HepG2 (cell line): Measurements from ENCODE around the gene GCHFR. TPM values are rescaled to one million over a fixed set of nuclear protein-coding genes. Genes with fewer than 3 reads are reported as not detected.

Experiments used
- CHCHD3 ChIP-seq: sonication (generic); formaldehyde crosslinking; IDR thresholded peaks from 2 replicates; pipeline ENCODE4 v1.8.0; 2022; ENCODE audit warnings: mild to moderate bottlenecking, missing genetic modification reagents, moderate library complexity
- E2F1 ChIP-seq: sonication (generic); formaldehyde crosslinking; IDR thresholded peaks from 2 replicates; pipeline ENCODE4 v1.5.0; 2020; ENCODE audit warnings: missing genetic modification reagents
- GATAD2A ChIP-seq: IDR thresholded peaks from 2 replicates; pipeline ENCODE4 v1.6.1; 2016
- HDAC6 ChIP-seq: fragments of 200-600 bp; sonication (generic); IDR thresholded peaks from 2 replicates; pipeline ENCODE4 v1.7.0; 2017; ENCODE audit warnings: mild to moderate bottlenecking, antibody characterized with exemption, low read length, low read depth
- JUNB ChIP-seq: sonication (generic); formaldehyde crosslinking; IDR thresholded peaks from 2 replicates; pipeline ENCODE4 v1.8.0; 2022; ENCODE audit warnings: missing genetic modification reagents, mild to moderate bottlenecking, borderline replicate concordance
- NR2F2 ChIP-seq: IDR thresholded peaks from 2 replicates; pipeline ENCODE4 v1.6.1; 2012; ENCODE audit warnings: low read depth, inconsistent platforms, borderline replicate concordance
- NR2F6 ChIP-seq, 2 experiments: IDR thresholded peaks; 2 replicates each; pipeline ENCODE4 v1.6.1; 2016; ENCODE audit warnings: antibody characterized with exemption in 1 of 2, mild to moderate bottlenecking in 1 of 2
- RBM22 ChIP-seq: fragments of 200-400 bp; formaldehyde crosslinking; optimal IDR thresholded peaks from 2 replicates; pipeline ENCODE3; 2017; ENCODE audit warnings: mild to moderate bottlenecking, low read length, moderate library complexity
- SKI ChIP-seq: fragments of 450-650 bp; IDR thresholded peaks from one replicate; pipeline ENCODE4 v1.6.1; 2018; ENCODE audit warnings: mild to moderate bottlenecking; ENCODE audit not compliant: partially characterized antibody
- SUZ12 ChIP-seq: fragments of 150-350 bp; IDR thresholded peaks from 2 replicates; pipeline ENCODE4 v1.6.1; 2014; ENCODE audit warnings: low read depth, low read length
- TIGD3 ChIP-seq: sonication (generic); formaldehyde crosslinking; IDR thresholded peaks from 2 replicates; pipeline ENCODE4 v1.5.1; 2020; ENCODE audit warnings: mild to moderate bottlenecking, missing genetic modification reagents, borderline replicate concordance
- ZBTB1 ChIP-seq: sonication (generic); formaldehyde crosslinking; IDR thresholded peaks from 2 replicates; pipeline ENCODE4 v1.4.0; 2020; ENCODE audit warnings: missing genetic modification reagents, borderline replicate concordance
- ZNF317 ChIP-seq: sonication (generic); formaldehyde crosslinking; IDR thresholded peaks from 2 replicates; pipeline ENCODE4 v1.5.0; 2020; ENCODE audit warnings: mild to moderate bottlenecking, missing genetic modification reagents
- ZNF354B ChIP-seq: sonication (generic); formaldehyde crosslinking; IDR thresholded peaks from 2 replicates; pipeline ENCODE4 v1.8.0; 2022; ENCODE audit warnings: mild to moderate bottlenecking, missing genetic modification reagents
- ZNF367 ChIP-seq: sonication (generic); formaldehyde crosslinking; IDR thresholded peaks from 2 replicates; pipeline ENCODE4 v1.4.0; 2020; ENCODE audit warnings: missing genetic modification reagents, borderline replicate concordance
- ZNF383 ChIP-seq: sonication (generic); formaldehyde crosslinking; IDR thresholded peaks from 2 replicates; pipeline ENCODE4 v1.4.0; 2020; ENCODE audit warnings: missing genetic modification reagents, mild to moderate bottlenecking, borderline replicate concordance
- ZNF512B ChIP-seq: sonication (generic); formaldehyde crosslinking; IDR thresholded peaks from 2 replicates; pipeline ENCODE4 v1.5.1; 2020; ENCODE audit warnings: missing genetic modification reagents, mild to moderate bottlenecking, borderline replicate concordance
- ZNF724P ChIP-seq: sonication (generic); formaldehyde crosslinking; IDR thresholded peaks from 2 replicates; pipeline ENCODE4 v1.8.0; 2022; ENCODE audit warnings: missing genetic modification reagents, borderline replicate concordance
- ZNF839 ChIP-seq: sonication (generic); formaldehyde crosslinking; IDR thresholded peaks from 2 replicates; pipeline ENCODE4 v1.4.0; 2020; ENCODE audit warnings: missing genetic modification reagents, mild to moderate bottlenecking, borderline replicate concordance
- polyA plus RNA-seq, 8 experiments: library from polyadenylated mRNA; depleted of rRNA in 3 of 8; stranded (reverse) in 7 of 8; unstranded in 1 of 8; fragments of >200 nt; fragmentation: Illumina TruSeq in 4 of 8; extraction: Trizol in 4 of 8; gene quantifications; 2 replicates each; pipeline versions ENCODE4 v1.2.1 to v1.2.3, GENCODE V29; 2011 to 2016; ENCODE audit warnings: low read depth in 4 of 8, missing spikeins in 1 of 8, mixed read lengths in 1 of 8; ENCODE audit not compliant: insufficient read depth in 1 of 8
- total RNA-seq, 5 experiments: library from RNA; depleted of rRNA; stranded (reverse); fragments of >200 nt; fragmentation: Illumina TruSeq; extraction: Trizol; gene quantifications; 2 replicates each; pipeline ENCODE4 v1.2.3, GENCODE V29; 2016; ENCODE audit warnings: low read depth in 1 of 5
- TF ChIP-seq, protein P1 (sequence below): sonication (generic); formaldehyde crosslinking; IDR thresholded peaks from 2 replicates; pipeline ENCODE4 v1.9.0; 2021; ENCODE audit warnings: missing genetic modification reagents, borderline replicate concordance

GCHFR gene
- total and polyA plus RNA-seq, 2 of the 13 experiments (the other 11 are each of a cell fraction or from before 2014, with no cell fraction given): 51.5 to 92.4 TPM

DNA sequence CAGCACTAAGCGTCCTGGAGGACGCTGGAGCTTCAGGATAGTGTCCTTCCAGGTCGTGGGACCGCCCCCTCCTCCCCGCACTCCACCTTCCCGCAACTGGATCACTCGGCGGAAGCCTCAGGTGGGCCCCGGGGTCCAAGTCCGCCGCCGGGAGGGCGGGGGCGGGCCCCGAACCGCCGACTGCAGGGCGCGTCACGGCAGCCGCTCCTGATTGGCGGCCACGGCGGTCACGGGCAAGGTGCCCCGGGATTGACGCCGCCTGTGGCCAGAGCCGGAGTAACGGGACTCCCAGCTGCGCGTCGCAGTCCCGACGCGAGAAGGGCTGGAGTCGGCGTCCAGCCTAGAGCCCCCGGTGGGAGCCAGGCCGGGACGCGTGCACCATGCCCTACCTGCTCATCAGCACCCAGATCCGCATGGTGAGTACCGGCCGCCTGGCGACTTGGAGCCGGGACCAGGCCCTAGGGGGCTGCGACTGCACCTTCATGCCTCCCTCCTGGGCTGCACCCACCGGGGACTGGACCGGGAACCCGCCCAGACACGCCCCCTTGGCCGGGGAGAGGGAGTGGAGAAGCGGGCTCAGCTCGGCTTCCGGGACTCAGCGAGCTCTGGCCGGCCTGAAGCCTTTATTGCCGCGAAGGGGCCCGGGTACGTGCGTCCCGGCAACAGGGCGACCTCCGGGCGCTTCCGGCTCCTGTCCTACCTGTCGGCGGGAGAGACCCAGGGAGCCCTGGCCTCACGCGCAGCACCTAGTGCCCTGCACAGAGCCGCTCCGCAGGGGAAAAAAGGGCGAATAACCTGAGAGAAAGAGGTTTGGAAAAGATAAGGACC, at the start of gene GCHFR (continued):
- TF ChIP-seq ZNF512B (CRISPR knock-in tag): no peak
- TF ChIP-seq, protein P1, sequence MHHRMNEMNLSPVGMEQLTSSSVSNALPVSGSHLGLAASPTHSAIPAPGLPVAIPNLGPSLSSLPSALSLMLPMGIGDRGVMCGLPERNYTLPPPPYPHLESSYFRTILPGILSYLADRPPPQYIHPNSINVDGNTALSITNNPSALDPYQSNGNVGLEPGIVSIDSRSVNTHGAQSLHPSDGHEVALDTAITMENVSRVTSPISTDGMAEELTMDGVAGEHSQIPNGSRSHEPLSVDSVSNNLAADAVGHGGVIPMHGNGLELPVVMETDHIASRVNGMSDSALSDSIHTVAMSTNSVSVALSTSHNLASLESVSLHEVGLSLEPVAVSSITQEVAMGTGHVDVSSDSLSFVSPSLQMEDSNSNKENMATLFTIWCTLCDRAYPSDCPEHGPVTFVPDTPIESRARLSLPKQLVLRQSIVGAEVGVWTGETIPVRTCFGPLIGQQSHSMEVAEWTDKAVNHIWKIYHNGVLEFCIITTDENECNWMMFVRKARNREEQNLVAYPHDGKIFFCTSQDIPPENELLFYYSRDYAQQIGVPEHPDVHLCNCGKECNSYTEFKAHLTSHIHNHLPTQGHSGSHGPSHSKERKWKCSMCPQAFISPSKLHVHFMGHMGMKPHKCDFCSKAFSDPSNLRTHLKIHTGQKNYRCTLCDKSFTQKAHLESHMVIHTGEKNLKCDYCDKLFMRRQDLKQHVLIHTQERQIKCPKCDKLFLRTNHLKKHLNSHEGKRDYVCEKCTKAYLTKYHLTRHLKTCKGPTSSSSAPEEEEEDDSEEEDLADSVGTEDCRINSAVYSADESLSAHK: peak; percentile 19; the same call in 1 of the 2 replicates
- peak; percentile 84 for TF ChIP-seq ZNF724P (CRISPR knock-in tag)
- TF ChIP-seq NR2F6 (IDR thresholded peaks at IDR 0.05): no peak
- peak; percentile 10; the same call in 1 of the 2 replicates for TF ChIP-seq NR2F6 (CRISPR knock-in tag; IDR thresholded peaks at IDR 0.05)
- TF ChIP-seq SUZ12: no peak
- peak; percentile 33; the same call in 1 of the 2 replicates for TF ChIP-seq ZNF839 (CRISPR knock-in tag)
- peak; percentile 42 for TF ChIP-seq SKI
- TF ChIP-seq NR2F2: no peak
- no peak; the same call in 1 of the 2 replicates for TF ChIP-seq E2F1
- peak; percentile 73; the same call in 1 of the 2 replicates for TF ChIP-seq TIGD3 (CRISPR knock-in tag)
- TF ChIP-seq ZBTB1 (CRISPR knock-in tag): peak; percentile 87; the same call in 1 of the 2 replicates
- no peak for TF ChIP-seq ZNF367
- 0 out of 2 replicates have a peak, but pooled peaks have one; percentile 21 for TF ChIP-seq ZNF354B (CRISPR knock-in tag)
- no peak for TF ChIP-seq JUNB (CRISPR knock-in tag)
- TF ChIP-seq ZNF383: no peak
- TF ChIP-seq HDAC6: no peak
- TF ChIP-seq RBM22: no peak
- peak; percentile 44; the same call in 1 of the 2 replicates for TF ChIP-seq ZNF317 (CRISPR knock-in tag)
- TF ChIP-seq CHCHD3 (CRISPR knock-in tag): no peak
- TF ChIP-seq GATAD2A (CRISPR knock-in tag): no peak
